HFF-Myc (cell line): Measurements from ENCODE around the gene PLPP4.

Experiments used
- DNase-seq: peaks from one replicate; pipeline ENCODE4 v3.0.0-alpha.2; 2011; ENCODE audit warnings: low read depth; ENCODE audit errors: extremely low read depth
- H3K4me3 ChIP-seq: replicated peaks from 2 replicates; pipeline ENCODE4 v1.5.1; 2011; ENCODE audit warnings: low read depth, mild to moderate bottlenecking, control low read depth, low read length
- CTCF ChIP-seq: IDR thresholded peaks from 2 replicates; pipeline ENCODE4 v1.5.1; 2012; ENCODE audit warnings: mild to moderate bottlenecking, low read depth, low read length, control low read depth; ENCODE audit errors: missing control alignments

Gene PLPP4

GRCh38 chr10:120423431-120424197 is 33.4 kb upstream of the PLPP4 start:
- peak; percentile 89 for TF ChIP-seq CTCF
- no peak for DNase-seq

GRCh38 chr10:120424198-120424464 is 32.9 kb upstream of the PLPP4 start:
- H3K4me3 ChIP-seq: no peak overlapping the region
- TF ChIP-seq CTCF: no peak
- no peak for DNase-seq

More at GRCh38 chr10:120423431-120424197, 33.4 kb upstream of the PLPP4 start:
- H3K4me3 ChIP-seq: no peak overlapping the region

GRCh38 chr10:120426306-120426705 is 30.7 kb upstream of the PLPP4 start:
- no peak overlapping the region for H3K4me3 ChIP-seq
- no peak for TF ChIP-seq CTCF
- no peak for DNase-seq

GRCh38 chr10:120428754-120429153 is 28.3 kb upstream of the PLPP4 start:
- no peak overlapping the region for H3K4me3 ChIP-seq
- no peak for TF ChIP-seq CTCF
- DNase-seq: no peak

GRCh38 chr10:120429395-120429794 is 27.6 kb upstream of the PLPP4 start:
- no peak overlapping the region for H3K4me3 ChIP-seq
- no peak for DNase-seq
- TF ChIP-seq CTCF: no peak

- TF ChIP-seq CTCF: no peak
- H3K4me3 ChIP-seq: no peak overlapping the region
Measured at GRCh38 chr10:120431251-120431651, 25.8 kb upstream of the PLPP4 start.

GRCh38 chr10:120432209-120432608 is 24.8 kb upstream of the PLPP4 start:
- no peak overlapping the region for H3K4me3 ChIP-seq
- no peak for DNase-seq
- no peak for TF ChIP-seq CTCF

More at GRCh38 chr10:120431251-120431651, 25.8 kb upstream of the PLPP4 start:
- DNase-seq: no peak
